HCT116 (cell line): Measurements from ENCODE around the gene RIMS4.

Experiments
- CTCF ChIP-seq, 3 experiments: fragments of 200-600 bp in 1 of 3; sonication (generic) in 1 of 3; IDR thresholded peaks in 2 of 3; conservative IDR thresholded peaks in 1 of 3; 2 replicates each; pipeline ENCODE4 v1.5.1; 2012 to 2017; ENCODE audit warnings: low read depth in 2 of 3, low read length in 2 of 3, antibody characterized with exemption in 1 of 3, borderline replicate concordance in 1 of 3, control low read depth in 1 of 3, mild to moderate bottlenecking in 1 of 3, mixed read lengths in 1 of 3, mixed run types in 1 of 3, moderate library complexity in 1 of 3; ENCODE audit not compliant: insufficient read depth in 1 of 3
- EZH2 ChIP-seq: fragments of 200-600 bp; sonication (generic); IDR thresholded peaks from 2 replicates; pipeline ENCODE4 v1.6.1; 2017; ENCODE audit warnings: antibody characterized with exemption, mixed run types
- EZH2phosphoT487 ChIP-seq: fragments of 200-600 bp; IDR thresholded peaks from 2 replicates; pipeline ENCODE4 v1.6.1; 2018; ENCODE audit warnings: antibody characterized with exemption, borderline replicate concordance
- POLR2A ChIP-seq: IDR thresholded peaks from 2 replicates; pipeline ENCODE4 v1.7.0; 2011; ENCODE audit warnings: borderline replicate concordance; ENCODE audit not compliant: insufficient read depth, insufficient read length; ENCODE audit errors: extremely low read depth
- RAD21 ChIP-seq: IDR thresholded peaks from 2 replicates; pipeline ENCODE4 v1.6.1; 2012; ENCODE audit warnings: low read depth, mild to moderate bottlenecking
- SIN3A ChIP-seq: IDR thresholded peaks from 2 replicates; pipeline ENCODE4 v1.6.1; 2012; ENCODE audit warnings: low read depth
- TCF7L2 ChIP-seq: IDR thresholded peaks from 2 replicates; pipeline ENCODE4 v1.7.0; 2011; ENCODE audit warnings: borderline replicate concordance, inconsistent platforms; ENCODE audit not compliant: insufficient read depth, insufficient read length; ENCODE audit errors: extremely low read depth
- ZFX ChIP-seq: fragments of 450-650 bp; IDR thresholded peaks from 2 replicates; pipeline ENCODE4 v1.6.1; 2017

GRCh38 chr20:44730441-44730840, 79.9 kb downstream of the RIMS4 start:
- TF ChIP-seq CTCF (IDR thresholded peaks at IDR 0.05 in 2 of 3, conservative IDR thresholded peaks at IDR 0.05 in 1 of 3; ENCODE audit: borderline replicate concordance in 1 of 3, insufficient read depth in 1 of 3, low read depth in 2 of 3, low read length in 2 of 3) (no peak), EZH2 (no peak), EZH2phosphoT487 (no peak), ZFX (no peak), RAD21 (no peak; the same call in 1 of the 2 replicates), POLR2A (no peak), TCF7L2 (no peak), SIN3A (no peak)
